ENCODE data around the gene CHCHD4.
A peak's percentile ranks its signal among the peaks of the same experiment; 100 is the strongest.

The CHCHD4 gene

DNA sequence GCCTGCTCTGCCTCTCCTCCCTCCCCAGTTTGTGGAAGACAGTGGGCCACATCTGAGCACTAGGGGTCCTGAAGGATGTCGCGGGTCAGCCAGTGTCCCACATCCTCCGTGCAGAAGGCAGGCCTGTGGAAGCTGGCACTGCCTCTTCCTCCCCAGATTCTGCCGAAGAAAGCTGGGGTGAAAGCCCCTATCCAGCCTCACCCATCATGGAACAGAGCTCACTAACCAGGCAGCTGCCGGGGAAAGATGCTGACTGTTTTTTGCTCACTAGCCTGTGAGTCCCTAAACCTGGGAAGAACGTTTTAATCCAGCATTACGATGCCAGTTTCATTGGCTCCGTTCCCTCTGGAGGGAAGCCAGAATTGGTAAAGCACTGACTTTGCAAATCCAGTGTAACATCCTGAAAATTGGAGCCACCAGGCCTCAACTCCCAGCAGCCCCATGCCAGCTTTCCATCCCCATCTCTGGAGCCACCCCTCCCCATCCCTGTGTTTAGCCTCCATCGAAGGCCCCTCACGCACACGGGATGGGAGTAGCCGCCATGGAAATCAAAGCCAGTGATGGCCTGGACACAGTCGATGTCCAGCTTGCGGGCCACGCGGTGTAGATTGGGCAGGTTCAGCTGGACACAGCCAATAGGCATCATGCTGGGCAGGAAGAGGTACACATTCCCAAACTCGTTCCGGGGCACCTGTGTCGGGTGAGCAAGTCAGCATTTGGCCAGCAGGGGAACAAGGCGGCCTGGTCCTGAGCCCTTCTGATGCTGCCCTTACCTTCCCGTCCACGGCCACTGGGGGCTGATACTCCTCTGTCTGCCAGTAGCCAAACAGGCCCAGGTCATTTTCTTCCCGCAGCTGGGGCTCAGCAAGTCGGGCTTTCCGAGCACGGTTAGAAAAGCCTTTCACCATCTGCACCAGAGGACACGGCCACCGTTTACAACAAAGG is 23.6 kb upstream of the CHCHD4 start:
- DNase-seq (ENCODE audit: low spot score), result no peak

DNA sequence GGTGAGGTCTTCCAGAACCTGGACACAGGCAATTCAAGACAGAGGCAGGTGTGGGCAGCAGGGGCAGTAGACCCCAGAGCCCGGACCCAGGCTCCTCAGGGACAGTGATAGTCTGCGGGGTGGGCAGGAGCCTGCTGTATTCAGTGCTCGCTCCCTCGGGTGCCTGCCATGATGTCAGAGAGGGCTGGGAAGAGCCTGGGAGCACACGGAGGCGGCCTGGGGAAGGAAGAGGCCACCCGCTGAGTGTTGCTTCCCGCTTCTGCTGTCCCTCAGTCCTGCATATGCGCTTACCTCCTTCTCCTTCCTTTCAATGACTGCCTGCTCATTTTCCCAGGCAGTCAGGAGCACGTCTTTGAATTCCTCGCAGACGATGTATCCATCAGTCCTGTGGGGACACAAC is 22.9 kb upstream of the CHCHD4 start:
- no peak for DNase-seq (ENCODE audit: low spot score)

DNA sequence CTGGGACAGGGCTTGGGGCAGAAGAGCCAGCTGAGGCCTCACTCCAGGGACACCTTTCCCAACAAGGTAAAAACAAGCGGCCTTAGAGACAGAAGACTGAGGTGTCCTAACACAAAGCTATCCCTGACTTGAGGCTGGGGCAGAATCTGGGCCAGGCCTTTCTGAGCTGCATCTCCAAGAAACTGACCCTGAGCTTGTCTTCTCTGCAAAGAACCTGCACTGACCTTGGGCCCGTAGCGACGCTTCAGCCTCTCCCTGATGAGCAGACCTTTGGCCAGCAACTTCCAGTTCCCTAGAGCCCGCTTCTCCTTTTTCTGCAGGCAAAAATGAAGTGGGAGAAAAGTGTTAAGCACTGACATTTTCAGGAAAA is 22.4 kb upstream of the CHCHD4 start:
- DNase-seq (ENCODE audit: low spot score), result no peak

- DNase-seq (ENCODE audit: low spot score), result no peak
Observed at GRCh38 chr3:14146381-14147065, 21.9 kb upstream of the CHCHD4 start.

DNA sequence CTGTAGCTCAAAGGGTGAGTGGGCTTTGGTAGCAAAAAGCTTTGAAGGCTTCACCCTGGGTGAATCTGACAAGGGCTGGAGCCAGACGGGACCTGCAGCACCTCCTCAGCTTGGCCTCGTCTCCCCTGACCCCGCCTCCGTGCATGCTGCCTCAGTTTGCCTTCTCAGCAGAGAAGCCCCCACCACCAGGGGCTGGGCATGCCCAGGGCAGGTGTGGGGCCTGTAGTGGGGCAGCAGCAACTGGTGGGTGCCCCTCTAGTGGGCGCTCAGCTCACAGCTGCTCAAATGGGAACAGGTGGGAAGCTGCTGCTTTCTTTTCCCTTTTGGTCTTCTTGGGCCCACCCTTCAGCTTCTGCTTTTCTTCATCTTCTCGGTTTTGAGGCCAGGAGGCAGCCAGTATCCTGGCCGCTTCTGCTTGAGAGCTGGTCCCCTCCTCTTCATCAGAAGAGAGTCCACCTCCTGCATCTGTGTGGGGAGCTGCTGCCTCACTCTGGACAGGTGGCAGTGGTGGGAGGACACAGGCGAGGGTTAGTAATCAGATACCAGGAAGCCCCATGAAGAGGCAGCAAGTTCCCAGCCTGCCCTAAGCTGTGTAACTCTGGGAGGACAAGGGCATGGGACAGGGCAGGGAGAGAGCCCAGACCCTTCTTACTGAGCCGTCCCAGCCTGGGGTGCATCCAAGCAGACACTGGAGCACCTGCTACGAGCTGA is 21.2 kb upstream of the CHCHD4 start:
- DNase-seq (ENCODE audit: low spot score), result no peak

- DNase-seq (ENCODE audit: low spot score), result no peak
Observed at GRCh38 chr3:14145236-14145635, 20.6 kb upstream of the CHCHD4 start.

- DNase-seq (ENCODE audit: low spot score), result peak; percentile 94
Observed at GRCh38 chr3:14144423-14145075, 19.9 kb upstream of the CHCHD4 start.

- no peak for DNase-seq (ENCODE audit: low spot score)
Observed at GRCh38 chr3:14143271-14144225, 18.9 kb upstream of the CHCHD4 start.

DNA sequence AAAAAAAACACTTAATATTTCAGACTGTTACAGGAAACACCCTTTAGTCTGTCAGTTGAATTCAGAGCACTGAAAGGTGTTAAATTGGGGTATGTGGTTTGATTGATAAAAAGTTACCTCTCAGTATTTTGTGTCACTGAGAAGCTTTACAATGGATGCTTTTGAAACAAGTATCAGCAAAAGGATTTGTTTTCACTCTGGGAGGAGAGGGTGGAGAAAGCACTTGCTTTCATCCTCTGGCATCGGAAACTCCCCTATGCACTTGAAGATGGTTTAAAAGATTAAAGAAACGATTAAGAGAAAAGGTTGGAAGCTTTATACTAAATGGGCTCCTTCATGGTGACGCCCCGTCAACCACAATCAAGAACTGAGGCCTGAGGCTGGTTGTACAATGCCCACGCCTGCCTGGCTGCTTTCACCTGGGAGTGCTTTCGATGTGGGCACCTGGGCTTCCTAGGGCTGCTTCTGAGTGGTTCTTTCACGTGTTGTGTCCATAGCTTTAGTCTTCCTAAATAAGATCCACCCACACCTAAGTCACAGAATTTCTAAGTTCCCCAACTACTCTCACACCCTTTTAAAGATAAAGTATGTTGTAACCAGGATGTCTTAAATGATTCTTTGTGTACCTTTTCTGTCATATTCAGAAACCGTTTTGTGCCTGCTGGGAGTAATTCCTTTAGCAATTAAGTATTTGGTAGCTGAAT is 18.0 kb upstream of the CHCHD4 start:
- peak; percentile 82 for DNase-seq (ENCODE audit: low spot score)

DNA sequence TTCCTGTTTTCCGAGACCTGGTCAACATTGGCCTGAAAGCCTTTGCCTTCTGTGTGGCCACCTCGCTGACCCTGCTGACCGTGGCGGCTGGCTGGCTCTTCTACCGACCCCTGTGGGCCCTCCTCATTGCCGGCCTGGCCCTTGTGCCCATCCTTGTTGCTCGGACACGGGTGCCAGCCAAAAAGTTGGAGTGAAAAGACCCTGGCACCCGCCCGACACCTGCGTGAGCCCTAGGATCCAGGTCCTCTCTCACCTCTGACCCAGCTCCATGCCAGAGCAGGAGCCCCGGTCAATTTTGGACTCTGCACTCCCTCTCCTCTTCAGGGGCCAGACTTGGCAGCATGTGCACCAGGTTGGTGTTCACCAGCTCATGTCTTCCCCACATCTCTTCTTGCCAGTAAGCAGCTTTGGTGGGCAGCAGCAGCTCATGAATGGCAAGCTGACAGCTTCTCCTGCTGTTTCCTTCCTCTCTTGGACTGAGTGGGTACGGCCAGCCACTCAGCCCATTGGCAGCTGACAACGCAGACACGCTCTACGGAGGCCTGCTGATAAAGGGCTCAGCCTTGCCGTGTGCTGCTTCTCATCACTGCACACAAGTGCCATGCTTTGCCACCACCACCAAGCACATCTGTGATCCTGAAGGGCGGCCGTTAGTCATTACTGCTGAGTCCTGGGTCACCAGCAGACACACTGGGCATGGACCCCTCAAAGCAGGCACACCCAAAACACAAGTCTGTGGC is 17.1 kb upstream of the CHCHD4 start:
- peak; percentile 43 for DNase-seq (ENCODE audit: low spot score)

DNA sequence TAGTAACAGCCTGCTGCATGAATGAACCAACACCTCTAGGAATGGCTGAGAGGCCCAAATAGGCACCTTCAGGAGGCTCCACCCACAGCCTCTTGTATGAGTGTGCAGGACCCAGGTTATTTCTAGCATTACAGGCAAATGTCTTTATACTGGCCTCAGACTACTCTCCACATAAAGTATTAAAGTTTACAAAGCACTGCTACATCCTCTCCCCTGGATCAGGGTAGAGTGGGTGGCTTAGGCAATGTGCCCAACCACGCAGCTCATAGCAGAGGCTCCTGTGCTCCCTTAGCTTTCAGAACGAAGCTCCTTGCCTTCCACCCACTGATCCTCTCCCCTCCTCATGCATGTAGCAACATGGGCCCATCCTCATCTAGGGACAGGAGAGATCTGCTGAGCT is 16.5 kb upstream of the CHCHD4 start:
- no peak for DNase-seq (ENCODE audit: low spot score)

DNA sequence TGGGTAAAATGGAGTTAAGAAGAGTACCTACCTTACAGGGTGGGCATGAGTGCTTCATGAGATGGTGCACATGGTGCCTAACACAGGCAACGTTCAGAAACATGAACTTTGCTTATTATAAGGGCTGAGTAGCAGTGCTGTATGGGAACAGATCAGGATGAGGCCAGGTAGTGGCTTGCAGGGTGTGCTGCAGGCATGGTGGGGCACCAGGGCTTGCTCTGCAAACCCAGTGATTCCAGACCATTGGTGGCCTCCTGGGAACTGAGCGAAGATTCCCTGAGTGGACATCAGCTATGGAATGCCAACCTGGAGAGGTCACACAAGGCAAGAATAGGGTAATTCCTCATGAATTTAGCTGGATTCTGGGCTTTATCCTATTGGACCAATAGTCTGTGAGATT is 16.0 kb upstream of the CHCHD4 start:
- no peak for DNase-seq (ENCODE audit: low spot score)

GRCh38 chr3:14139771-14140170 is 15.1 kb upstream of the CHCHD4 start:
- DNase-seq (ENCODE audit: low spot score), result no peak

GRCh38 chr3:14138878-14139655 is 14.4 kb upstream of the CHCHD4 start:
- no peak for DNase-seq (ENCODE audit: low spot score)

GRCh38 chr3:14138109-14138877 is 13.6 kb upstream of the CHCHD4 start:
- DNase-seq (ENCODE audit: low spot score), result no peak

- DNase-seq (ENCODE audit: low spot score), result no peak
Observed at GRCh38 chr3:14137445-14137844, 12.8 kb upstream of the CHCHD4 start.

DNA sequence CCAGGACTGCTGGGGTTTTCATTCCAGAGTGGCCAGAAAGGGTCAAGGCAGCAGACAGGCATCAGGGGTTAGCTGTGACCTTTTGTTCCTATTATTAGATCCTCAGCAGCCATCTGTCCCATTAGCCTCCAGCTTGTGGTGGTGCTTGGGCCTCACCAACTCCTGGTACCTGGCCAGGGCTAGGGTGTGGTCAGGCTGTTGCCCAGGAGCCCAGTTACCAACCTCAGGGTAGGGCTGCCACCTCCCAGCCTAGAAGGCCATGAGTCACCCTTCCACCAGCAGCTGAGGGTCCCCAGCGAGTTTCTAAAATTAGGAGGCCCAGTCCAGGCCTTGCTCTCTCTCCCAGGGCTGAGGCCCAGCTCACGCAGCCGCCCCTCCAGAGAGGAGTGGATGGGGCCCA is 12.3 kb upstream of the CHCHD4 start:
- DNase-seq (ENCODE audit: low spot score), result no peak

DNA sequence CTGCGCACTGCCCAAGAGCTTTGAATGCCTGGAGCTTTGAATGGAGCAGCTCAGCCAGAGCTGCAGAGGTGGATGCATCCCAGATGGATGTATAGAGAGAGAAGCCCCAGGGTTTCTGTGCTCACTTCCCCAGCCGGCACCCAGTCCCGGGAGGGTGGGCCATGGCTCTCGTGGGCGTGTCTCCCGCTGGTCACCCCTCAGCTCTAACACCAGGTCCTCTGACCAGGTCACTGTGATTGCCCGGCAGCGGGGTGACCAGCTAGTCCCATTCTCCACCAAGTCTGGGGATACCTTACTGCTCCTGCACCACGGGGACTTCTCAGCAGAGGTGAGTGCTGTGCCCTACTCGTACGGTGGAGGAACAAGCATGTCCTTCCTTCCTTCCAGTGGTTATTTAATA is 10.9 kb upstream of the CHCHD4 start:
- no peak for DNase-seq (ENCODE audit: low spot score)

All from CD4-positive, alpha-beta T cell treated with Interleukin-15 for 4 hours (primary cell).